Caco-2 (cell line): ENCODE results near the gene E2F1. TPM values are rescaled to one million over a fixed set of nuclear protein-coding genes. Genes with fewer than 3 reads are reported as not detected.

Experiments
- BruUV-seq: library from RNA; stranded (reverse); fragments of 400-500 nt; replicated peaks from 2 replicates; lab custom pipeline; 2021; lab: Mats Ljungman, UMichigan
- CTCF ChIA-PET: fragments of 300-600 bp; sonication (Branson Sonifier 250); formaldehyde crosslinking; loops from one replicate; lab custom pipeline; 2022; ENCODE audit warnings: antibody characterized with exemption; lab: Charles Lee
- POLR2A ChIA-PET: fragments of 300-600 bp; sonication (Branson Sonifier 250); formaldehyde crosslinking; loops from one replicate; lab custom pipeline; 2022; ENCODE audit warnings: antibody characterized with exemption; lab: Charles Lee
- DNase-seq, 2 experiments: peaks; one replicate each; pipeline versions ENCODE4 v3.0.0 to v3.0.0-alpha.2; 2020 to 2022
- H3K27me3 ChIP-seq: replicated peaks from 2 replicates; pipeline ENCODE4 v1.6.0; 2011; ENCODE audit warnings: low read length; ENCODE audit not compliant: control insufficient read depth, insufficient read depth
- H3K36me3 ChIP-seq: 2 replicates; pipeline ENCODE4 v1.5.1; 2011; ENCODE audit warnings: low read length; ENCODE audit not compliant: control insufficient read depth, insufficient read depth
- H3K4me1 ChIP-seq: fragments of 250-450 bp; sonication (Bioruptor Pico); 2 replicates; pipeline ENCODE4 v1.5.1; 2020; ENCODE audit warnings: mild to moderate bottlenecking
- H3K4me3 ChIP-seq: 2 replicates; pipeline ENCODE4 v1.5.1; 2011; ENCODE audit warnings: low read depth, mild to moderate bottlenecking, control low read depth, low read length
- H3K9me3 ChIP-seq: fragments of 250-450 bp; sonication (Bioruptor Pico); 2 replicates; pipeline ENCODE4 v1.5.1; 2020; ENCODE audit warnings: mild to moderate bottlenecking, moderate library complexity
- H3K27ac Mint-ChIP-seq: one replicate; pipeline ENCODE4 v1.8.0; 2022; ENCODE audit warnings: mixed read lengths; ENCODE audit not compliant: unreplicated experiment
- H3K27me3 Mint-ChIP-seq: one replicate; pipeline ENCODE4 v1.8.0; 2022; ENCODE audit warnings: mixed read lengths; ENCODE audit not compliant: insufficient read depth, unreplicated experiment
- H3K36me3 Mint-ChIP-seq: one replicate; pipeline ENCODE4 v1.8.0; 2022; ENCODE audit warnings: mild to moderate bottlenecking, mixed read lengths; ENCODE audit not compliant: insufficient read depth, unreplicated experiment
- H3K4me1 Mint-ChIP-seq: one replicate; pipeline ENCODE4 v1.8.0; 2022; ENCODE audit warnings: low read depth, mixed read lengths; ENCODE audit not compliant: unreplicated experiment
- H3K4me3 Mint-ChIP-seq: one replicate; pipeline ENCODE4 v1.8.0; 2022; ENCODE audit warnings: mild to moderate bottlenecking, moderate library complexity, mixed read lengths; ENCODE audit not compliant: unreplicated experiment
- H3K9me3 Mint-ChIP-seq: one replicate; pipeline ENCODE4 v1.8.0; 2022; ENCODE audit warnings: mixed read lengths; ENCODE audit not compliant: unreplicated experiment
- CTCF ChIP-seq, 2 experiments: fragments of 200-600 bp in 1 of 2; IDR thresholded peaks; 1 replicate in 1 of 2; 2 replicates in 1 of 2; pipeline versions ENCODE4 v1.5.1 to v1.8.0; 2011 to 2022; ENCODE audit warnings: antibody characterized with exemption in 1 of 2, control low read depth in 1 of 2, inconsistent platforms in 1 of 2, low read depth in 1 of 2, low read length in 1 of 2, mild to moderate bottlenecking in 1 of 2, moderate library complexity in 1 of 2; ENCODE audit not compliant: insufficient read depth in 1 of 2, severe bottlenecking in 1 of 2, unreplicated experiment in 1 of 2
- intact Hi-C: fragments of 100-400 bp; cut with micrococcal nuclease; formaldehyde crosslinking; loops from one replicate; pipeline ENCODE4 v1.10.0; 2022; ENCODE audit not compliant: unreplicated experiment
- total RNA-seq: library from RNA; stranded (reverse); gene quantifications from 2 replicates; pipeline ENCODE4 v1.2.3, GENCODE V29; 2022

E2F1 gene
- total RNA-seq, 1 experiment from 2014 or later: 74.7 TPM

- H3K27me3 ChIP-seq: no peaks in the 10 kb centered on the region
- H3K4me3 ChIP-seq: no peak overlapping the region
- Mint-ChIP-seq H3K27ac (no peak overlapping the region), H3K4me3 (peak overlapping the region; percentile 6), H3K9me3 (no peaks in the 10 kb centered on the region), H3K4me1 (peaks cover 35% of the 10 kb centered on the region), H3K36me3 (peaks cover 54% of the 10 kb centered on the region), H3K27me3 (no peaks in the 10 kb centered on the region)
- DNase-seq: no peak
- H3K36me3 ChIP-seq: peaks cover 11% of the 10 kb centered on the region
- POLR2A ChIA-PET: no interaction called here
- H3K9me3 ChIP-seq: no peaks in the 10 kb centered on the region
- CTCF ChIA-PET: interaction anchor here (0.6 to 1.9 kb wide), 3 partner anchors 49 to 142 kb away, joined by 3 to 4 read pairs (median 3); partner anchors contain the start of gene PXMP4
- no TSS peak for BruUV-seq
- peaks cover 23% of the 10 kb centered on the region for H3K4me1 ChIP-seq
- TF ChIP-seq CTCF (IDR thresholded peaks at IDR 0.05; ENCODE audit: insufficient read depth in 1 of 2, low read depth in 1 of 2, low read length in 1 of 2, severe bottlenecking in 1 of 2, unreplicated experiment in 1 of 2): no peak
- intact Hi-C loops: loop anchor here (5.0 kb wide), 1 partner anchor 141 kb away; the partner anchor contains the start of gene CHMP4B
Measured at GRCh38 chr20:33670715-33671499, 15.3 kb downstream of the E2F1 start.

GRCh38 chr20:33669873-33670640 is 16.1 kb downstream of the E2F1 start:
- Histone ChIP-seq H3K9me3 (no peaks in the 10 kb centered on the region), H3K4me1 (peaks cover 22% of the 10 kb centered on the region), H3K36me3 (peaks cover 11% of the 10 kb centered on the region), H3K4me3 (no peak overlapping the region), H3K27me3 (no peaks in the 10 kb centered on the region)
- H3K27me3 Mint-ChIP-seq: no peaks in the 10 kb centered on the region
- CTCF ChIA-PET: interaction anchor here (1.9 kb wide), 1 partner anchor 50 kb away, joined by 4 read pairs; the partner anchor contains the start of gene PXMP4
- intact Hi-C loops: loop anchor here (5.0 kb wide), 2 partner anchors 142 to 268 kb away; partner anchors contain the start of genes CDK5RAP1 and CHMP4B
- POLR2A ChIA-PET: interaction anchor here (0.6 kb wide), 1 partner anchor 50 kb away, joined by 3 read pairs; the partner anchor contains the start of gene PXMP4
- BruUV-seq: no TSS peak
- peaks cover 47% of the 10 kb centered on the region for H3K36me3 Mint-ChIP-seq
- peaks cover 33% of the 10 kb centered on the region for H3K4me1 Mint-ChIP-seq
- H3K9me3 Mint-ChIP-seq: no peaks in the 10 kb centered on the region
- no peak overlapping the region for H3K4me3 Mint-ChIP-seq
- no peak for TF ChIP-seq CTCF (IDR thresholded peaks at IDR 0.05; ENCODE audit: insufficient read depth in 1 of 2, low read depth in 1 of 2, low read length in 1 of 2, severe bottlenecking in 1 of 2, unreplicated experiment in 1 of 2)
- H3K27ac Mint-ChIP-seq: peak overlapping the region; percentile 4
- no peak for DNase-seq

- Mint-ChIP-seq H3K27me3 (no peaks in the 10 kb centered on the region), H3K4me3 (no peak overlapping the region), H3K9me3 (no peaks in the 10 kb centered on the region), H3K36me3 (peaks cover 51% of the 10 kb centered on the region), H3K4me1 (peaks cover 37% of the 10 kb centered on the region), H3K27ac (no peak overlapping the region)
- BruUV-seq: no TSS peak
- no peak overlapping the region for H3K4me3 ChIP-seq
- TF ChIP-seq CTCF (IDR thresholded peaks at IDR 0.05; ENCODE audit: insufficient read depth in 1 of 2, low read depth in 1 of 2, low read length in 1 of 2, severe bottlenecking in 1 of 2, unreplicated experiment in 1 of 2): no peak
- H3K36me3 ChIP-seq: peaks cover 11% of the 10 kb centered on the region
- no peaks in the 10 kb centered on the region for H3K27me3 ChIP-seq
- no peaks in the 10 kb centered on the region for H3K9me3 ChIP-seq
- H3K4me1 ChIP-seq: peaks cover 27% of the 10 kb centered on the region
- intact Hi-C loops: loop anchor here (5.0 kb wide), 1 partner anchor 267 kb away; the partner anchor contains the start of gene CDK5RAP1
- no peak for DNase-seq
- POLR2A ChIA-PET: interaction anchor here (0.6 to 3.0 kb wide), 3 partner anchors 15 to 179 kb away, joined by 3 to 28 read pairs (median 13); partner anchors contain the start of genes CBFA2T2 and PXMP4
- CTCF ChIA-PET: interaction anchor here (1.8 to 3.8 kb wide), 4 partner anchors 14 to 63 kb away, joined by 13 to 34 read pairs (median 25); partner anchors contain the start of genes PXMP4 and ZNF341
Measured at GRCh38 chr20:33669224-33669623, 17.0 kb downstream of the E2F1 start.
